Spleen (tissue), 7 donors: Measurements from ENCODE around the gene OR56B4.
"Not testable (repeated sequence)": the region's sequence is repeated elsewhere in the genome, so short reads cannot be mapped to it uniquely, and the experiment has no call there.

ENCODE experiments used
- POLR2A ChIP-seq, 3 donors: fragments of 450-650 bp; IDR thresholded peaks; one replicate each; pipeline ENCODE4 v1.5.1; 2017; ENCODE audit warnings: antibody characterized with exemption in 3 of 3, mild to moderate bottlenecking in 1 of 3
- TF ChIP-seq, protein P1 (sequence below), 11 experiments: fragments of 200-600 bp in 7 of 11; fragments of 450-650 bp in 4 of 11; sonication (generic) in 4 of 11; IDR thresholded peaks in 8 of 11; conservative IDR thresholded peaks in 3 of 11; 1 replicate in 7 of 11; 2 replicates in 4 of 11; pipeline versions ENCODE4 v1.4.0 to v1.8.0; 2016 to 2021; ENCODE audit warnings: antibody characterized with exemption in 11 of 11, inconsistent platforms in 4 of 11, mild to moderate bottlenecking in 1 of 11
- donor health status: DM: no; HTN: no; CAD: no; lungs with moderate emphysema.
- donor health status: DM: no; HTN: no; CAD: no.
- donor health status: DM: no; HTN: no; CAD: no.

GRCh38 chr11:6135936-6136335, 28.5 kb downstream of the OR56B4 start:
- TF ChIP-seq, protein P1, sequence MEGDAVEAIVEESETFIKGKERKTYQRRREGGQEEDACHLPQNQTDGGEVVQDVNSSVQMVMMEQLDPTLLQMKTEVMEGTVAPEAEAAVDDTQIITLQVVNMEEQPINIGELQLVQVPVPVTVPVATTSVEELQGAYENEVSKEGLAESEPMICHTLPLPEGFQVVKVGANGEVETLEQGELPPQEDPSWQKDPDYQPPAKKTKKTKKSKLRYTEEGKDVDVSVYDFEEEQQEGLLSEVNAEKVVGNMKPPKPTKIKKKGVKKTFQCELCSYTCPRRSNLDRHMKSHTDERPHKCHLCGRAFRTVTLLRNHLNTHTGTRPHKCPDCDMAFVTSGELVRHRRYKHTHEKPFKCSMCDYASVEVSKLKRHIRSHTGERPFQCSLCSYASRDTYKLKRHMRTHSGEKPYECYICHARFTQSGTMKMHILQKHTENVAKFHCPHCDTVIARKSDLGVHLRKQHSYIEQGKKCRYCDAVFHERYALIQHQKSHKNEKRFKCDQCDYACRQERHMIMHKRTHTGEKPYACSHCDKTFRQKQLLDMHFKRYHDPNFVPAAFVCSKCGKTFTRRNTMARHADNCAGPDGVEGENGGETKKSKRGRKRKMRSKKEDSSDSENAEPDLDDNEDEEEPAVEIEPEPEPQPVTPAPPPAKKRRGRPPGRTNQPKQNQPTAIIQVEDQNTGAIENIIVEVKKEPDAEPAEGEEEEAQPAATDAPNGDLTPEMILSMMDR (IDR thresholded peaks at IDR 0.05 in 8 of 11, conservative IDR thresholded peaks at IDR 0.05 in 3 of 11) = not testable (repeated sequence)
- not testable (repeated sequence) for TF ChIP-seq POLR2A (IDR thresholded peaks at IDR 0.05)
